HL-60 (cell line): Measurements from ENCODE around the gene SPINT2.

Experiments
- DNase-seq, 2 experiments: peaks; one replicate each; pipeline ENCODE4 v3.0.0-alpha.2; 2010 to 2020; ENCODE audit warnings: low read depth in 1 of 2, low spot score in 1 of 2
- H3K27ac ChIP-seq: fragments of 250-450 bp; sonication (Bioruptor Pico); replicated peaks from 2 replicates; pipeline ENCODE4 v1.5.1; 2020; ENCODE audit warnings: mild to moderate bottlenecking, moderate library complexity
- H3K27me3 ChIP-seq: fragments of 250-450 bp; sonication (Bioruptor Pico); 2 replicates; pipeline ENCODE4 v1.5.1; 2021; ENCODE audit warnings: mild to moderate bottlenecking, moderate library complexity; ENCODE audit not compliant: insufficient read depth, poor library complexity, severe bottlenecking
- H3K4me3 ChIP-seq: replicated peaks from 2 replicates; pipeline ENCODE4 v1.5.1; 2011; ENCODE audit warnings: mild to moderate bottlenecking, control low read depth, low read length; ENCODE audit not compliant: insufficient read depth
- CTCF ChIP-seq: IDR thresholded peaks from one replicate; pipeline ENCODE4 v1.5.1; 2011; ENCODE audit warnings: low read length, control low read depth, inconsistent platforms; ENCODE audit not compliant: insufficient read depth
- GABPA ChIP-seq: IDR thresholded peaks from 2 replicates; pipeline ENCODE4 v1.6.1; 2012; ENCODE audit warnings: low read depth
- POLR2AphosphoS5 ChIP-seq: IDR thresholded peaks from 2 replicates; pipeline ENCODE4 v1.6.1; 2012; ENCODE audit warnings: low read depth
- SPI1 ChIP-seq: IDR thresholded peaks from 2 replicates; pipeline ENCODE4 v1.6.1; 2012; ENCODE audit warnings: low read depth, mild to moderate bottlenecking, borderline replicate concordance
- TF ChIP-seq, protein P1 (sequence below): IDR thresholded peaks from 2 replicates; pipeline ENCODE4 v1.6.1; 2012; ENCODE audit warnings: low read depth; ENCODE audit not compliant: insufficient replicate concordance

Gene SPINT2

GRCh38 chr19:38219221-38219620 lies 45.2 kb upstream of the SPINT2 start:
- Histone ChIP-seq H3K27me3 (peaks cover 25% of the 10 kb centered on the region), H3K4me3 (no peak overlapping the region), H3K27ac (no peak overlapping the region)
- no peak for TF ChIP-seq GABPA
- no peak for TF ChIP-seq SPI1
- no peak for TF ChIP-seq CTCF
- TF ChIP-seq, protein P1, sequence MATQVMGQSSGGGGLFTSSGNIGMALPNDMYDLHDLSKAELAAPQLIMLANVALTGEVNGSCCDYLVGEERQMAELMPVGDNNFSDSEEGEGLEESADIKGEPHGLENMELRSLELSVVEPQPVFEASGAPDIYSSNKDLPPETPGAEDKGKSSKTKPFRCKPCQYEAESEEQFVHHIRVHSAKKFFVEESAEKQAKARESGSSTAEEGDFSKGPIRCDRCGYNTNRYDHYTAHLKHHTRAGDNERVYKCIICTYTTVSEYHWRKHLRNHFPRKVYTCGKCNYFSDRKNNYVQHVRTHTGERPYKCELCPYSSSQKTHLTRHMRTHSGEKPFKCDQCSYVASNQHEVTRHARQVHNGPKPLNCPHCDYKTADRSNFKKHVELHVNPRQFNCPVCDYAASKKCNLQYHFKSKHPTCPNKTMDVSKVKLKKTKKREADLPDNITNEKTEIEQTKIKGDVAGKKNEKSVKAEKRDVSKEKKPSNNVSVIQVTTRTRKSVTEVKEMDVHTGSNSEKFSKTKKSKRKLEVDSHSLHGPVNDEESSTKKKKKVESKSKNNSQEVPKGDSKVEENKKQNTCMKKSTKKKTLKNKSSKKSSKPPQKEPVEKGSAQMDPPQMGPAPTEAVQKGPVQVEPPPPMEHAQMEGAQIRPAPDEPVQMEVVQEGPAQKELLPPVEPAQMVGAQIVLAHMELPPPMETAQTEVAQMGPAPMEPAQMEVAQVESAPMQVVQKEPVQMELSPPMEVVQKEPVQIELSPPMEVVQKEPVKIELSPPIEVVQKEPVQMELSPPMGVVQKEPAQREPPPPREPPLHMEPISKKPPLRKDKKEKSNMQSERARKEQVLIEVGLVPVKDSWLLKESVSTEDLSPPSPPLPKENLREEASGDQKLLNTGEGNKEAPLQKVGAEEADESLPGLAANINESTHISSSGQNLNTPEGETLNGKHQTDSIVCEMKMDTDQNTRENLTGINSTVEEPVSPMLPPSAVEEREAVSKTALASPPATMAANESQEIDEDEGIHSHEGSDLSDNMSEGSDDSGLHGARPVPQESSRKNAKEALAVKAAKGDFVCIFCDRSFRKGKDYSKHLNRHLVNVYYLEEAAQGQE = no peak
- TF ChIP-seq POLR2AphosphoS5 = no peak
- no peak for DNase-seq

- DNase-seq = no peak
- Histone ChIP-seq H3K27ac (no peak overlapping the region), H3K27me3 (peaks cover 32% of the 10 kb centered on the region), H3K4me3 (no peak overlapping the region)
- TF ChIP-seq GABPA = no peak
- no peak for TF ChIP-seq SPI1
- TF ChIP-seq CTCF = no peak
- TF ChIP-seq POLR2AphosphoS5 = no peak
- TF ChIP-seq, protein P1 = no peak
These were observed 43.0 kb upstream of the SPINT2 start for GRCh38 chr19:38221421-38221820.

DNA sequence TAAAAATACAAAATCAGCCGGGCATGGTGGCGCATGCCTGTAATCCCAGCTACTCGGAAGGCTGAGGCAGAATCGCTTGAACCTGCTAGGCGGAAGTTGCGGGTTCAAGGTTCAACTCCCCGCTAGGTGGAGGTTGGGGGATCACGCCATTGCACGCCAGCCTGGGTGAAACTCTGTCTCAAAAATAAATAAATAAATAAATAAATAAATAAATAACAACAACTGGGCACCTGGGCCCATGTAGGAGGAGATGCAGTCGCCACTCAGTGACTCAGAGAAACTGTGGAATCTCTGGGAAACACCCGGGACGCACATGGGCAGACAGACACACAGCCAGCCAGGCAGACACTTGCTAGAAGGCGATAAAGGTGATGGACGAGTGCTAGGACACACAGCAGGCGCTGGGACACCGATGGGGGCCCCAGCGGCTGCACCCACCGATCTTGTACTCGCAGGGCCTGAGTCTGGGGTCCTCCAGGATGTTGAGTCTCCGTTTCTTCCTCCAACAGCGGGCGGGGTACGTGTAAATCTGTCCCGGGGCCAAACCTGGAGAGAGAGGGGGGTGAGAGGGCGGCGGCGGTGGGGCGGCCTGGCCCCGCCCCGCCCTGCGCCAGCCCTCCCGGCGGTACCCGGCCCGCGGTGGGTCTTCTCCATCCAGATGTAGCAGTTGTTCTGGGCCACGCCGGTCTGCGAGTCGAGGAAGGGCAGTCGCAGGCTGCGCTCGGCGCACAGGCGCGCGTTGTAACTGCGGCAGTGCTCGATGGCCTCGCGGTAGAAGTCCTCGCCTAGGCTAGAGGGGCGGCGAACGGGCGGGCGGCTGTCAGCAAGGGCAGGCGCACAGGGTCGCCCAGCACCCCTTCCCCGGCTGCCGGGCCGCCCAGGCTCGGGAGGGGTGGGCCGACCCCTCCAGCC lies 42.2 kb upstream of the SPINT2 start:
- no peak overlapping the region for H3K4me3 ChIP-seq
- peaks cover 32% of the 10 kb centered on the region for H3K27me3 ChIP-seq
- TF ChIP-seq SPI1 (no peak), GABPA (no peak), POLR2AphosphoS5 (no peak), CTCF (no peak)
- TF ChIP-seq, protein P1 = no peak
- no peak for DNase-seq
- H3K27ac ChIP-seq = no peak overlapping the region
